Adrenal gland (tissue), 12 donors: ENCODE data around the gene INPP5A. TPM values are rescaled to one million over a fixed set of nuclear protein-coding genes. Genes with fewer than 3 reads are reported as not detected.

ENCODE experiments used
- DNase-seq, 7 donors: peaks; one replicate each; pipeline ENCODE4 v3.0.0-alpha.2; 2019 to 2020
- H3K27ac ChIP-seq, 5 donors: fragments of 200-600 bp; sonication (generic) in 4 of 5; 1 replicate in 3 of 5; 2 replicates in 2 of 5; pipeline versions ENCODE4 v1.5.1 to v1.8.0; 2016 to 2020; ENCODE audit warnings: mild to moderate bottlenecking in 1 of 5
- H3K27me3 ChIP-seq: fragments of 200-600 bp; 2 replicates; pipeline ENCODE4 v1.8.0; 2021
- H3K36me3 ChIP-seq, 2 donors: fragments of 200-600 bp; replicated peaks in 1 of 2; 1 replicate in 1 of 2; 2 replicates in 1 of 2; pipeline versions ENCODE4 v1.5.1 to v1.8.0; 2018 to 2022
- H3K4me1 ChIP-seq, 2 donors: fragments of 200-600 bp; replicated peaks in 1 of 2; 1 replicate in 1 of 2; 2 replicates in 1 of 2; pipeline versions ENCODE4 v1.5.1 to v1.8.0; 2018 to 2021
- H3K4me3 ChIP-seq, 4 donors: fragments of 200-600 bp; sonication (generic) in 3 of 4; one replicate each; pipeline ENCODE4 v1.5.1; 2016 to 2018
- H3K9me3 ChIP-seq, 3 donors: fragments of 200-600 bp; sonication (generic) in 1 of 3; replicated peaks in 1 of 3; 1 replicate in 2 of 3; 2 replicates in 1 of 3; pipeline versions ENCODE4 v1.5.1 to v1.8.0; 2016 to 2021
- CTCF ChIP-seq, 6 experiments: fragments of 450-650 bp in 4 of 6; fragments of 200-600 bp in 2 of 6; sonication (generic) in 1 of 6; IDR thresholded peaks; 1 replicate in 5 of 6; 2 replicates in 1 of 6; pipeline versions ENCODE4 v1.5.1 to v1.8.0; 2016 to 2021; ENCODE audit warnings: antibody characterized with exemption in 6 of 6, mild to moderate bottlenecking in 2 of 6, moderate library complexity in 1 of 6
- POLR2A ChIP-seq, 2 donors: fragments of 450-650 bp; IDR thresholded peaks; one replicate each; pipeline ENCODE4 v1.6.1; 2017; ENCODE audit warnings: antibody characterized with exemption in 2 of 2, mild to moderate bottlenecking in 2 of 2, moderate library complexity in 1 of 2
- WGBS, 4 donors: extraction: QIAGEN DNeasy Blood & Tissue Kit in 2 of 4; methylation state at CpG; one replicate each; pipeline versions ENCODE4 v1.1.5 to v1.1.7; 2013 to 2017; 5-methylcytosine and 5-hydroxymethylcytosine counted together
- intact Hi-C, 2 donors: fragments of 100-400 bp; cut with DNase I; formaldehyde crosslinking; loops; one replicate each; pipeline versions ENCODE4 v1.14.1 to v1.15.0; 2022 to 2023
- polyA plus RNA-seq, 3 donors: library from polyadenylated mRNA; stranded (reverse); fragments of 200-250 nt in 2 of 3; fragments of 350-450 nt in 1 of 3; fragmentation: Illumina TruSeq in 1 of 3; extraction: RNeasy Lipid Tissue Mini Kit (QIAGEN cat#74804) in 1 of 3; gene quantifications; one replicate each; pipeline ENCODE4 v1.2.3, GENCODE V29; 2013 to 2014
- total RNA-seq, 9 donors: library from RNA; depleted of rRNA in 4 of 9; stranded (reverse); fragments of >200 nt in 4 of 9; fragments of 120-200 nt in 1 of 9; fragmentation: NEBNext Ultra II Directional in 1 of 9; extraction: Animal tissue kit (Norgen Biotek cat#: 25700) in 1 of 9; gene quantifications; one replicate each; pipeline versions ENCODE4 v1.1.0 to v1.2.4, GENCODE V29; 2013 to 2023
- donor health status: healthy with polysubstance abuse.
- donor health status: Bipolar disorder and iron deficiency.
- donor health status: DM: yes; HTN: yes; CAD: no.
- donor health status: DM: no; HTN: no; CAD: no.
- donor health status: DM: no; HTN: no; CAD: no.
- donor health status: DM: yes; HTN: yes; CAD: no.

INPP5A gene
- total and polyA plus RNA-seq, 12 donors: 13.5 to 62.9 (median 37.5) TPM

GRCh38 chr10:132624061-132624846 is 86.7 kb downstream of the INPP5A start:
- no peak for TF ChIP-seq CTCF (IDR thresholded peaks at IDR 0.05)
- TF ChIP-seq POLR2A (IDR thresholded peaks at IDR 0.05): no peak
- peak overlapping the region in 2 of 5 donors; percentile 59 to 75 for H3K27ac ChIP-seq
- H3K4me1 ChIP-seq: peaks cover 14 to 29% of the 10 kb centered on the region in 2 donors
- no peaks in the 10 kb centered on the region for H3K27me3 ChIP-seq
- DNase-seq: peak in 1 of 7 donors; percentile 18
- H3K36me3 ChIP-seq: no peaks in the 10 kb centered on the region
- intact Hi-C loops: no loop called here
- WGBS, 4 donors: 88 to 97% (median 95%) methylated on average over 29 to 31 of the region's 31 CpGs
- no peak overlapping the region for H3K4me3 ChIP-seq
- peaks cover 0 to 7% (median 0%) of the 10 kb centered on the region in 3 donors for H3K9me3 ChIP-seq

DNA sequence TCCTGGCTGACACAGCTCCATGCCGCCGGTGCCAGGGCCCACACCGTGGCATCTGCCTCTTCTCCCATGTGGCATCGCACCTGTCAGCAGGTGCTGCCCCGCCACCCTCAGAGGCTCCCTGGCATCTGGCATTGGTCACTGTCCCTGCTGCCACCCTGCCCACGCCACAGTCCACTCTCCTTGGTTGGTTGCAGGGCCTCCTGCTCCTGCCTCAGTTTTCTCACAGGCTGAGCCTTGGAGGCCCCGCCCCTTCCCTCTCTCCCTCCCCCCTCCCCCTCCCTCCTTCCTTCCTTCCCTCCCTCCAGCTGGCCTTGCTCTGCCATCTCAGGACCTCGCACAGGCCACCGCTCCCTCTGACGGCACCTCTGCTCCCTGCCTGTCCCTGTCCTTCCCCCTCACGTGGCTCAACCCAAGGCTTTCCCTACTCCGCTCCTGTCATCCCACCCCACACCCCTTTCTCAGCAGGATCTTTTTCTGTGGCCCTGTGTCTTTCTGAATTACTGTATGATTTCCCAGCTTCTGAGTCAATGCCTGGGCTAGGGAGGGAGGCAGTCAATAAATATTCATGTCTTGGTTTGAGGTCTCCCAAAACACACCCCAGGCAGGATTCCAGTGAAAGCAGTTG is 87.4 kb downstream of the INPP5A start:
- 29 to 46% (median 34%) methylated on average over 8 to 12 of the region's 12 CpGs for WGBS, 4 donors
- intact Hi-C loops: no loop called here
- DNase-seq: peak; percentile 81 to 95 (median 91)
- no peak overlapping the region for H3K4me3 ChIP-seq
- peaks cover 0 to 5% (median 0%) of the 10 kb centered on the region in 3 donors for H3K9me3 ChIP-seq
- TF ChIP-seq CTCF (IDR thresholded peaks at IDR 0.05) (no peak), POLR2A (IDR thresholded peaks at IDR 0.05) (peak in 1 of 2 donors; percentile 30)
- no peaks in the 10 kb centered on the region for H3K27me3 ChIP-seq
- H3K4me1 ChIP-seq: peaks cover 14 to 33% of the 10 kb centered on the region in 2 donors
- H3K36me3 ChIP-seq: no peaks in the 10 kb centered on the region
- H3K27ac ChIP-seq: peak overlapping the region; percentile 13 to 75 (median 55)

GRCh38 chr10:132626019-132626760 is 88.6 kb downstream of the INPP5A start:
- no peaks in the 10 kb centered on the region for H3K9me3 ChIP-seq
- 90 to 93% (median 91%) methylated on average over 23 to 24 of the region's 24 CpGs for WGBS, 4 donors
- TF ChIP-seq CTCF (IDR thresholded peaks at IDR 0.05) (no peak), POLR2A (IDR thresholded peaks at IDR 0.05) (no peak)
- peak in 2 of 7 donors; percentile 16 to 20 for DNase-seq
- H3K4me3 ChIP-seq: no peak overlapping the region
- intact Hi-C loops: no loop called here
- H3K36me3 ChIP-seq: no peaks in the 10 kb centered on the region
- H3K27me3 ChIP-seq: no peaks in the 10 kb centered on the region
- H3K4me1 ChIP-seq: peaks cover 19 to 39% of the 10 kb centered on the region in 2 donors
- peak overlapping the region in 1 of 5 donors; percentile 59 for H3K27ac ChIP-seq
